ENCODE results near the gene SLC9A9.
"Not testable (repeated sequence)": the region's sequence is repeated elsewhere in the genome, so short reads cannot be mapped to it uniquely, and the experiment has no call there.

Gene SLC9A9

GRCh38 chr3:143288944-143289343 lies 559.3 kb downstream of the SLC9A9 start:
- no peak for ATAC-seq (replicated peaks)
- peaks cover 7 to 8% of the 10 kb centered on the region in 2 donors for H3K4me1 Mint-ChIP-seq
- H3K36me3 Mint-ChIP-seq, result no peaks in the 10 kb centered on the region

GRCh38 chr3:143287403-143287802 lies 560.9 kb downstream of the SLC9A9 start:
- no peaks in the 10 kb centered on the region for H3K36me3 Mint-ChIP-seq
- H3K27me3 Mint-ChIP-seq, result no peaks in the 10 kb centered on the region
- H3K4me1 Mint-ChIP-seq, result peaks cover 7 to 8% of the 10 kb centered on the region in 2 donors
- no peak overlapping the region for H3K27ac Mint-ChIP-seq
- H3K4me3 Mint-ChIP-seq, result no peak overlapping the region
- H3K9me3 Mint-ChIP-seq, result no peaks in the 10 kb centered on the region
- ATAC-seq (replicated peaks) (no peak), DNase-seq (no peak)

More at GRCh38 chr3:143288944-143289343, 559.3 kb downstream of the SLC9A9 start:
- no peak for DNase-seq
- Mint-ChIP-seq H3K27me3 (no peaks in the 10 kb centered on the region), H3K4me3 (no peak overlapping the region), H3K9me3 (no peaks in the 10 kb centered on the region), H3K27ac (no peak overlapping the region)

GRCh38 chr3:143286392-143287010 lies 561.8 kb downstream of the SLC9A9 start:
- DNase-seq, result no peak
- H3K27me3 Mint-ChIP-seq, result no peaks in the 10 kb centered on the region
- peak; percentile 36 to 39 for ATAC-seq (replicated peaks)
- H3K27ac Mint-ChIP-seq, result no peak overlapping the region
- H3K4me3 Mint-ChIP-seq, result no peak overlapping the region
- no peaks in the 10 kb centered on the region for H3K9me3 Mint-ChIP-seq
- H3K36me3 Mint-ChIP-seq, result no peaks in the 10 kb centered on the region
- H3K4me1 Mint-ChIP-seq, result peaks cover 7 to 13% of the 10 kb centered on the region in 2 donors

GRCh38 chr3:143283432-143284128 lies 564.7 kb downstream of the SLC9A9 start:
- ATAC-seq (replicated peaks), result no peak
- Mint-ChIP-seq H3K9me3 (peaks cover 0 to 1% of the 10 kb centered on the region in 2 donors), H3K4me3 (no peak overlapping the region), H3K27ac (no peak overlapping the region), H3K27me3 (no peaks in the 10 kb centered on the region), H3K4me1 (peaks cover 7 to 13% of the 10 kb centered on the region in 2 donors), H3K36me3 (peaks cover 6 to 8% of the 10 kb centered on the region in 2 donors)
- DNase-seq, result no peak

GRCh38 chr3:143280984-143281383 lies 567.3 kb downstream of the SLC9A9 start:
- Mint-ChIP-seq H3K27ac (no peak overlapping the region), H3K36me3 (peaks cover 8 to 12% of the 10 kb centered on the region in 2 donors), H3K9me3 (peaks cover 0 to 4% of the 10 kb centered on the region in 2 donors), H3K4me3 (no peak overlapping the region), H3K27me3 (no peaks in the 10 kb centered on the region), H3K4me1 (peaks cover 10 to 27% of the 10 kb centered on the region in 2 donors)
- ATAC-seq (replicated peaks) (no peak), DNase-seq (no peak)

GRCh38 chr3:143279567-143279966 lies 568.7 kb downstream of the SLC9A9 start:
- not testable (repeated sequence) for H3K27ac Mint-ChIP-seq; DNase-seq; ATAC-seq (replicated peaks); H3K27me3 Mint-ChIP-seq; H3K9me3 Mint-ChIP-seq; H3K4me3 Mint-ChIP-seq
- H3K36me3 Mint-ChIP-seq, result peaks cover 8 to 12% of the 10 kb centered on the region in 2 donors
- H3K4me1 Mint-ChIP-seq, result peaks cover 8 to 28% of the 10 kb centered on the region in 2 donors

- Mint-ChIP-seq H3K4me1 (peaks cover 8 to 28% of the 10 kb centered on the region in 2 donors), H3K36me3 (peaks cover 8 to 12% of the 10 kb centered on the region in 2 donors), H3K27ac (no peak overlapping the region), H3K27me3 (no peaks in the 10 kb centered on the region), H3K9me3 (peaks cover 0 to 4% of the 10 kb centered on the region in 2 donors), H3K4me3 (no peak overlapping the region)
- no peak for DNase-seq
- ATAC-seq (replicated peaks), result no peak
Observed at GRCh38 chr3:143278721-143279120, 569.5 kb downstream of the SLC9A9 start.

- Mint-ChIP-seq H3K36me3 (peaks cover 8 to 12% of the 10 kb centered on the region in 2 donors), H3K27ac (no peak overlapping the region), H3K27me3 (no peaks in the 10 kb centered on the region), H3K4me1 (peaks cover 8 to 28% of the 10 kb centered on the region in 2 donors), H3K4me3 (no peak overlapping the region), H3K9me3 (peaks cover 0 to 4% of the 10 kb centered on the region in 2 donors)
- no peak for DNase-seq
- ATAC-seq (replicated peaks), result peak; percentile 41 to 70
Observed at GRCh38 chr3:143277531-143277930, 570.7 kb downstream of the SLC9A9 start.

GRCh38 chr3:143276592-143276991 lies 571.7 kb downstream of the SLC9A9 start:
- H3K27ac Mint-ChIP-seq, result peak overlapping the region; percentile 34
- H3K4me1 Mint-ChIP-seq, result peaks cover 8 to 22% of the 10 kb centered on the region in 2 donors
- ATAC-seq (replicated peaks) (peak; percentile 87 to 94), DNase-seq (no peak)
- H3K36me3 Mint-ChIP-seq, result peaks cover 8 to 12% of the 10 kb centered on the region in 2 donors
- peaks cover 0 to 4% of the 10 kb centered on the region in 2 donors for H3K9me3 Mint-ChIP-seq
- no peak overlapping the region for H3K4me3 Mint-ChIP-seq
- no peaks in the 10 kb centered on the region for H3K27me3 Mint-ChIP-seq

- DNase-seq (no peak), ATAC-seq (replicated peaks) (no peak)
- no peak overlapping the region for H3K4me3 Mint-ChIP-seq
- H3K27ac Mint-ChIP-seq, result no peak overlapping the region
- H3K27me3 Mint-ChIP-seq, result no peaks in the 10 kb centered on the region
- peaks cover 0 to 2% of the 10 kb centered on the region in 2 donors for H3K9me3 Mint-ChIP-seq
- peaks cover 2 to 4% of the 10 kb centered on the region in 2 donors for H3K36me3 Mint-ChIP-seq
- H3K4me1 Mint-ChIP-seq, result peaks cover 8 to 22% of the 10 kb centered on the region in 2 donors
Observed at GRCh38 chr3:143273975-143274690, 574.1 kb downstream of the SLC9A9 start.

GRCh38 chr3:143271136-143271535 lies 577.1 kb downstream of the SLC9A9 start:
- ATAC-seq (replicated peaks) (no peak), DNase-seq (no peak)
- peaks cover 3 to 14% of the 10 kb centered on the region in 2 donors for H3K4me1 Mint-ChIP-seq
- peaks cover 0 to 4% of the 10 kb centered on the region in 2 donors for H3K36me3 Mint-ChIP-seq
- H3K4me3 Mint-ChIP-seq, result no peak overlapping the region
- no peaks in the 10 kb centered on the region for H3K9me3 Mint-ChIP-seq
- H3K27me3 Mint-ChIP-seq, result no peaks in the 10 kb centered on the region
- H3K27ac Mint-ChIP-seq, result no peak overlapping the region

GRCh38 chr3:143269741-143270140 lies 578.5 kb downstream of the SLC9A9 start:
- no peak for DNase-seq
- H3K9me3 Mint-ChIP-seq, result no peaks in the 10 kb centered on the region
- H3K4me1 Mint-ChIP-seq, result peaks cover 5 to 15% of the 10 kb centered on the region in 2 donors
- peaks cover 0 to 3% of the 10 kb centered on the region in 2 donors for H3K36me3 Mint-ChIP-seq
- no peaks in the 10 kb centered on the region for H3K27me3 Mint-ChIP-seq
- no peak overlapping the region for H3K4me3 Mint-ChIP-seq
- no peak for ATAC-seq (replicated peaks)
- H3K27ac Mint-ChIP-seq, result no peak overlapping the region

- no peaks in the 10 kb centered on the region for H3K27me3 Mint-ChIP-seq
- no peak for DNase-seq
- H3K4me1 Mint-ChIP-seq, result peaks cover 6 to 25% of the 10 kb centered on the region in 2 donors
- H3K4me3 Mint-ChIP-seq, result no peak overlapping the region
- no peak overlapping the region for H3K27ac Mint-ChIP-seq
- no peak for ATAC-seq (replicated peaks)
- H3K9me3 Mint-ChIP-seq, result no peaks in the 10 kb centered on the region
- H3K36me3 Mint-ChIP-seq, result peaks cover 0 to 3% of the 10 kb centered on the region in 2 donors
Observed at GRCh38 chr3:143267989-143268388, 580.3 kb downstream of the SLC9A9 start.

- DNase-seq, result no peak
- peak; percentile 88 to 94 for ATAC-seq (replicated peaks)
Observed at GRCh38 chr3:143266927-143267326, 581.3 kb downstream of the SLC9A9 start.

More at GRCh38 chr3:143266927-143267326, 581.3 kb downstream of the SLC9A9 start:
- Mint-ChIP-seq H3K27ac (no peak overlapping the region), H3K36me3 (peaks cover 0 to 3% of the 10 kb centered on the region in 2 donors), H3K4me3 (no peak overlapping the region), H3K27me3 (no peaks in the 10 kb centered on the region), H3K4me1 (peaks cover 6 to 25% of the 10 kb centered on the region in 2 donors), H3K9me3 (no peaks in the 10 kb centered on the region)

All from stimulated activated naive B cell treated with anti-CD40 and anti-IgM and Interleukin-4, amounts not matched to agents 10 μg/mL and 1 μg/mL and 100 μg/mL, for 72 hours (primary cell).